ENCODE measurements around the gene BRSK2. TPM values are rescaled to one million over a fixed set of nuclear protein-coding genes. Genes with fewer than 3 reads are reported as not detected.
A peak's percentile ranks its signal among the peaks of the same experiment; 100 is the strongest.

BRSK2 gene
- total and polyA plus RNA-seq, 2 donors from 2014 or later: 0.43 to 1.2 TPM

DNA sequence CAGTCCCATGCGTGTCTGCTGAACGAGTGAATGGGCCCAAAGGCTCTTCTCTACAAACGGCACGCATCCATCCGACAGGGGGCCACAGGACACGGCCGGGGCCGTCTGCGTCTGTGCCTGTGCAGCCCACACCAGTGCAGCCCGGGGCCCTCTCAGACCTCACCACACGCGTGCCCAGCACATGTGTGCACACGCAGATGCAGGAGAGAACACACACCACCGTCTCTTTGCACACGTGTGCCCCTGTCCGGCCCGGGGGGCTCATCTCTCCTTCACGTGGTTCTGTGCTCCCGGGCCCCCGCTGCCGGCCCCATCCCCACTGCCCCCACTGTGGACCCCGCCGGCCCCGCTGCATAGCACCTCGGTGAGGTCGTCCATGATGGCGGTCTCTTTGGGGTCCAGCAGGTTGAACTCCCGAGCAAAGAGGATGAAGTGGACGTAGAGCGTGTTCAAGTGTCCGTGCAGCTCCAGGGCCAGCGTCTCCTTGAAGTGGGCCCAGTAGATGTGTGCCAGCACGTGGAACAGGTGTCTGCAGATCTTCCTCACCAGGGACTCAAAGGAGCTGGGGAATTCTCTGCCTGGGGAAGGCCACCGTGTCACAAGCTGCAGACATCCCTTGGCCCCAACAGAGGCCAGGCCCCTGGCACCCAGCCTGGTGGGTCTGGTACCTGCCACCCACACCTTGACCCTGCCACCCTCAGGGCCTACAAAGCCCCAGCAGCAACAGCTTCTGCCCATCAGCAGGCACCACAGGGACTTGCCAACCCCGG is 80.4 kb downstream of the BRSK2 start:
- FAIRE-seq (no peak), DNase-seq (peak in 1 of 5 donors; percentile 72)
- no peaks in the 10 kb centered on the region for H3K4me1 ChIP-seq (ENCODE audit: control insufficient read depth in 2 of 3, insufficient read depth in 2 of 3, low read depth in 1 of 3, low read length in 3 of 3)
- H3K9me3 ChIP-seq (ENCODE audit: control insufficient read depth in 2 of 3, insufficient read depth in 1 of 3, low read length in 3 of 3): no peaks in the 10 kb centered on the region
- H3K4me3 ChIP-seq (ENCODE audit: low read length in 3 of 3): no peak overlapping the region
- intact Hi-C loops (cut with DNase I): no loop called here
- H3K27me3 ChIP-seq (ENCODE audit: control insufficient read depth, insufficient read depth, low read length): no peaks in the 10 kb centered on the region
- peaks cover 0 to 13% (median 3%) of the 10 kb centered on the region in 3 donors for H3K36me3 ChIP-seq (ENCODE audit: control insufficient read depth in 2 of 3, insufficient read depth in 3 of 3, low read length in 3 of 3)
- TF ChIP-seq, protein P1, sequence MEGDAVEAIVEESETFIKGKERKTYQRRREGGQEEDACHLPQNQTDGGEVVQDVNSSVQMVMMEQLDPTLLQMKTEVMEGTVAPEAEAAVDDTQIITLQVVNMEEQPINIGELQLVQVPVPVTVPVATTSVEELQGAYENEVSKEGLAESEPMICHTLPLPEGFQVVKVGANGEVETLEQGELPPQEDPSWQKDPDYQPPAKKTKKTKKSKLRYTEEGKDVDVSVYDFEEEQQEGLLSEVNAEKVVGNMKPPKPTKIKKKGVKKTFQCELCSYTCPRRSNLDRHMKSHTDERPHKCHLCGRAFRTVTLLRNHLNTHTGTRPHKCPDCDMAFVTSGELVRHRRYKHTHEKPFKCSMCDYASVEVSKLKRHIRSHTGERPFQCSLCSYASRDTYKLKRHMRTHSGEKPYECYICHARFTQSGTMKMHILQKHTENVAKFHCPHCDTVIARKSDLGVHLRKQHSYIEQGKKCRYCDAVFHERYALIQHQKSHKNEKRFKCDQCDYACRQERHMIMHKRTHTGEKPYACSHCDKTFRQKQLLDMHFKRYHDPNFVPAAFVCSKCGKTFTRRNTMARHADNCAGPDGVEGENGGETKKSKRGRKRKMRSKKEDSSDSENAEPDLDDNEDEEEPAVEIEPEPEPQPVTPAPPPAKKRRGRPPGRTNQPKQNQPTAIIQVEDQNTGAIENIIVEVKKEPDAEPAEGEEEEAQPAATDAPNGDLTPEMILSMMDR (IDR thresholded peaks at IDR 0.05; ENCODE audit: borderline replicate concordance, extremely low read depth, insufficient read depth): no peak
- no peak overlapping the region for H3K27ac ChIP-seq (ENCODE audit: low read depth in 2 of 2, low read length in 2 of 2)
- H3K9ac ChIP-seq (ENCODE audit: low read length in 3 of 3): no peak overlapping the region

DNA sequence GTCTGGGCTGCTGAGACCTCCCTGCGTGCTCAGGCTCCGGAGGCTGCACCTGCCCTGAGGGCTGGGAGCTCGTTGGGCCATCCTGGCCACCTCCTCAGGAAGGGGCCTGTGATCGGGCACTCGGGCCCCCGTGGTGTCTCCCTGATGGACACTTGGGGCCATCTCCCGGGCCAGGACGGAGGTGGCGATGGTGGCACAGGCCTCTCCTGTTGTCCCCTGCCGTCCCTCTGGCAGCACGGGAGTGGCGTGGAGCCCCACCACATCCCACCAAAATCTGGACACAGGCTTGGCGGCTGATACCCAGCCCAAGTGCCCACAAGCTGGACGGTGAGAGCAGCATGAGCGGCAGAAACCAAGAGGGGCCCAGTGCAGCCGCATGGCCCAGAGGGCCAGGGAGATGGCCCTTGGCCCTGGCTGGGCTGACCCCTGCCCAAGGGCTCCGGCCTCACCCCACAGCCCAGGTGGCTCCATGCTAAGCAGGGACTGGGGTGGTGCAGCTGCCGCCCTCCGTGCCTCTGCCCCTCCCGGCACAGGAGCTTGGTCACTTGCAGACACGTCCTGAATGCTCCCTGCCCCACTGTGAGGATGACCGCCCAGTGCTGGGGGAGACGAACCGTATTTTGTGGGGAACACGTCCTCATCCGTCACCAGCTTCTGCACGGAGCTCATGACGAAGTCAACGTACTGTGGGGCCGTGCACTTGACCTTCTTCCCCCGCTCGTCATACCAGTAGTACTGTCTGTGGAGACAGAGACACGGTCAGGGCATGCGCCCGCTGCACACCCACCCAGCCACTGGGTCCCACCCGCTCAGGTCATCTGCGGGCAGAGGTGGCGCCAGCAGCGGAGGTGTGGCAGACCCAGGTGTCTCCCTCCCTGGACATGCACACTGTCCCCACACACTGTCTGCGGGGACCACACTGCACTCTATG is 81.2 kb downstream of the BRSK2 start:
- FAIRE-seq: no peak
- TF ChIP-seq, protein P1 (IDR thresholded peaks at IDR 0.05; ENCODE audit: borderline replicate concordance, extremely low read depth, insufficient read depth): no peak
- Histone ChIP-seq H3K9ac (ENCODE audit: low read length in 3 of 3) (no peak overlapping the region), H3K4me3 (ENCODE audit: low read length in 3 of 3) (no peak overlapping the region), H3K27ac (ENCODE audit: low read depth in 2 of 2, low read length in 2 of 2) (no peak overlapping the region), H3K4me1 (ENCODE audit: control insufficient read depth in 2 of 3, insufficient read depth in 2 of 3, low read depth in 1 of 3, low read length in 3 of 3) (no peaks in the 10 kb centered on the region), H3K27me3 (ENCODE audit: control insufficient read depth, insufficient read depth, low read length) (no peaks in the 10 kb centered on the region), H3K36me3 (ENCODE audit: control insufficient read depth in 2 of 3, insufficient read depth in 3 of 3, low read length in 3 of 3) (peaks cover 0 to 20% (median 9%) of the 10 kb centered on the region in 3 donors), H3K9me3 (ENCODE audit: control insufficient read depth in 2 of 3, insufficient read depth in 1 of 3, low read length in 3 of 3) (no peaks in the 10 kb centered on the region)
- DNase-seq: peak in 1 of 5 donors; percentile 75
- intact Hi-C loops (cut with DNase I): no loop called here

DNA sequence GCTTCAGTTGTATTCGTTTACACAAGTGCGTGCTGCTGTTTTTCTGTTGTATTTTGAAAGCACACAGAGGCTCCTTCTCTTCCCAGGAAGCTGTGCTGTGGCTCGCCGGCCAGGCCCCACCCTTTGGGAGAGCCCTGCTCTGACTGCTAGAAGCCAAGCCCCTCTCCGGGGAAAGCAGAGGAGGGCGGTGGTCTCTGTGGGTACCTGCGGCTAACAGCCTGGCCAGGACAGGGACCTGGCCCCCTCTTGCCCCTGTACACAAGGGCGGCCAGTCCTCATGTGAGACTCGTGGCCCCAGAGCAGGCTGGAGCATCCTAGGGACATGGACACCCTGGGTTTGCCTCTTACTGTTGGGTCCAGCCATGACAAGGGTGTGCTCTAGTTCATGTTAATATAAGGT is 82.0 kb downstream of the BRSK2 start:
- no peak overlapping the region for H3K27ac ChIP-seq (ENCODE audit: low read depth in 2 of 2, low read length in 2 of 2)
- peaks cover 0 to 23% (median 12%) of the 10 kb centered on the region in 3 donors for H3K36me3 ChIP-seq (ENCODE audit: control insufficient read depth in 2 of 3, insufficient read depth in 3 of 3, low read length in 3 of 3)
- no peaks in the 10 kb centered on the region for H3K9me3 ChIP-seq (ENCODE audit: control insufficient read depth in 2 of 3, insufficient read depth in 1 of 3, low read length in 3 of 3)
- H3K27me3 ChIP-seq (ENCODE audit: control insufficient read depth, insufficient read depth, low read length): no peaks in the 10 kb centered on the region
- no peaks in the 10 kb centered on the region for H3K4me1 ChIP-seq (ENCODE audit: control insufficient read depth in 2 of 3, insufficient read depth in 2 of 3, low read depth in 1 of 3, low read length in 3 of 3)
- no peak for FAIRE-seq
- H3K9ac ChIP-seq (ENCODE audit: low read length in 3 of 3): no peak overlapping the region
- TF ChIP-seq, protein P1 (IDR thresholded peaks at IDR 0.05; ENCODE audit: borderline replicate concordance, extremely low read depth, insufficient read depth): no peak
- intact Hi-C loops (cut with DNase I): no loop called here
- H3K4me3 ChIP-seq (ENCODE audit: low read length in 3 of 3): no peak overlapping the region
- peak in 1 of 5 donors; percentile 57 for DNase-seq
